SK-N-SH (cell line): ENCODE data around the gene KMO. TPM values are rescaled to one million over a fixed set of nuclear protein-coding genes. Genes with fewer than 3 reads are reported as not detected.

Experiments used
- CTCF ChIA-PET: fragments of 300-600, 350-600 bp; formaldehyde crosslinking; extraction: SDS; loops from one replicate; lab custom pipeline; 2021; lab: Yijun Ruan, JAX
- POLR2A ChIA-PET: fragments of 350-600 bp; sonication (Branson Sonifier 250); formaldehyde crosslinking; extraction: SDS; loops from one replicate; lab custom pipeline; 2020; ENCODE audit warnings: antibody characterized with exemption, inconsistent platforms; lab: Yijun Ruan, JAX
- DNase-seq: peaks from one replicate; pipeline ENCODE4 v3.0.0; 2012
- H2AFZ ChIP-seq: fragments of 200-600 bp; sonication (generic); 2 replicates; pipeline ENCODE4 v1.8.1; 2016; ENCODE audit warnings: antibody characterized with exemption, mild to moderate bottlenecking, low read depth
- H3F3A ChIP-seq: fragments of 200-600 bp; sonication (generic); replicated peaks from 2 replicates; pipeline ENCODE3; 2016; ENCODE audit warnings: antibody characterized with exemption, mild to moderate bottlenecking; ENCODE audit not compliant: insufficient read depth
- H3K27ac ChIP-seq, 2 experiments: fragments of 200-500 bp in 1 of 2; fragments of 200-600 bp in 1 of 2; sonication (Bioruptor generic) in 1 of 2; sonication (generic), shearing (Covaris generic) in 1 of 2; 2 replicates each; pipeline versions ENCODE4 v1.5.1 to v1.6.1; 2014 to 2016; ENCODE audit warnings: low read depth in 2 of 2, inconsistent platforms in 1 of 2, low read length in 1 of 2, mild to moderate bottlenecking in 1 of 2, mixed read lengths in 1 of 2
- H3K27me3 ChIP-seq: fragments of 200-600 bp; sonication (generic), shearing (Covaris generic); 2 replicates; pipeline ENCODE4 v1.6.1; 2016; ENCODE audit warnings: mixed run types; ENCODE audit not compliant: insufficient read depth
- H3K36me3 ChIP-seq, 2 experiments: fragments of 200-500 bp in 1 of 2; fragments of 200-600 bp in 1 of 2; sonication (Bioruptor generic) in 1 of 2; sonication (generic) in 1 of 2; replicated peaks in 1 of 2; 2 replicates each; pipeline versions ENCODE3 to v1.5.1; 2014 to 2016; ENCODE audit warnings: low read length in 1 of 2, mild to moderate bottlenecking in 1 of 2; ENCODE audit not compliant: insufficient read depth in 2 of 2, control insufficient read depth in 1 of 2
- H3K4me1 ChIP-seq, 2 experiments: fragments of 200-500 bp in 1 of 2; fragments of 200-600 bp in 1 of 2; sonication (Bioruptor generic) in 1 of 2; sonication (generic), shearing (Covaris generic) in 1 of 2; 2 replicates each; pipeline versions ENCODE4 v1.5.1 to v1.6.1; 2014 to 2016; ENCODE audit warnings: low read depth in 1 of 2, low read length in 1 of 2, mixed run types in 1 of 2; ENCODE audit not compliant: insufficient read depth in 2 of 2, control insufficient read depth in 1 of 2
- H3K4me2 ChIP-seq: fragments of 200-600 bp; sonication (generic), shearing (Covaris generic); 2 replicates; pipeline ENCODE4 v1.6.1; 2017; ENCODE audit warnings: mixed run types
- H3K4me3 ChIP-seq, 2 experiments: fragments of 200-500 bp in 1 of 2; fragments of 200-600 bp in 1 of 2; sonication (Bioruptor generic) in 1 of 2; sonication (generic), shearing (Covaris generic) in 1 of 2; 2 replicates each; pipeline versions ENCODE4 v1.5.1 to v1.8.1; 2014 to 2016; ENCODE audit warnings: low read depth in 2 of 2, inconsistent platforms in 1 of 2, low read length in 1 of 2, mild to moderate bottlenecking in 1 of 2, mixed read lengths in 1 of 2, moderate library complexity in 1 of 2
- H3K79me2 ChIP-seq: fragments of 200-600 bp; sonication (generic); 2 replicates; pipeline ENCODE4 v1.8.1; 2017; ENCODE audit warnings: mild to moderate bottlenecking; ENCODE audit not compliant: insufficient read depth
- H3K9ac ChIP-seq: fragments of 200-600 bp; sonication (generic); 2 replicates; pipeline ENCODE4 v1.6.1; 2017; ENCODE audit warnings: mixed run types
- H3K9me2 ChIP-seq: fragments of 200-600 bp; sonication (generic); 2 replicates; pipeline ENCODE4 v1.6.1; 2017; ENCODE audit warnings: mixed run types
- H3K9me3 ChIP-seq: fragments of 200-600 bp; sonication (generic); 2 replicates; pipeline ENCODE4 v1.6.1; 2017; ENCODE audit warnings: mixed run types, mild to moderate bottlenecking, moderate library complexity
- H4K20me1 ChIP-seq: fragments of 200-600 bp; sonication (generic); 2 replicates; pipeline ENCODE4 v1.6.1; 2017; ENCODE audit warnings: mild to moderate bottlenecking, mixed run types; ENCODE audit not compliant: insufficient read depth
- CHD2 ChIP-seq: fragments of 150-350 bp; IDR thresholded peaks from 2 replicates; pipeline ENCODE4 v1.6.1; 2018; ENCODE audit warnings: low read length; ENCODE audit not compliant: partially characterized antibody
- ELF1 ChIP-seq: IDR thresholded peaks from 2 replicates; pipeline ENCODE4 v1.4.0; 2012
- EP300 ChIP-seq, 2 experiments: IDR thresholded peaks; 2 replicates each; pipeline versions ENCODE4 v1.4.0 to v1.6.1; 2012; ENCODE audit warnings: borderline replicate concordance in 1 of 2, low read depth in 1 of 2, low read length in 1 of 2
- EZH2phosphoT487 ChIP-seq: fragments of 200-600 bp; sonication (generic); IDR thresholded peaks from 2 replicates; pipeline ENCODE4 v1.6.1; 2017; ENCODE audit warnings: low read depth, mixed run types, mild to moderate bottlenecking, antibody characterized with exemption, moderate library complexity, borderline replicate concordance
- GABPA ChIP-seq: IDR thresholded peaks from 2 replicates; pipeline ENCODE4 v1.4.0; 2012; ENCODE audit warnings: low read depth, mild to moderate bottlenecking
- MEF2A ChIP-seq: IDR thresholded peaks from 2 replicates; pipeline ENCODE4 v1.4.0; 2012; ENCODE audit warnings: low read depth, borderline replicate concordance
- MXI1 ChIP-seq: IDR thresholded peaks from 2 replicates; pipeline ENCODE4 v1.6.1; 2012; ENCODE audit warnings: mild to moderate bottlenecking, low read depth, low read length, improper control_type of control experiment
- NRF1 ChIP-seq: IDR thresholded peaks from 2 replicates; pipeline ENCODE4 v1.6.1; 2012; ENCODE audit warnings: low read depth, mild to moderate bottlenecking, low read length
- POLR2AphosphoS5 ChIP-seq: IDR thresholded peaks from 2 replicates; pipeline ENCODE4 v1.6.1; 2012; ENCODE audit warnings: low read depth, low read length
- RAD21 ChIP-seq: IDR thresholded peaks from 2 replicates; pipeline ENCODE4 v1.6.1; 2012; ENCODE audit warnings: mild to moderate bottlenecking, low read length
- RCOR1 ChIP-seq: fragments of 150-350 bp; IDR thresholded peaks from 2 replicates; pipeline ENCODE4 v1.6.1; 2017; ENCODE audit warnings: antibody characterized with exemption, low read length
- RFX5 ChIP-seq: IDR thresholded peaks from 2 replicates; pipeline ENCODE4 v1.6.1; 2012; ENCODE audit warnings: mild to moderate bottlenecking, improper control_type of control experiment, low read length
- RXRA ChIP-seq: IDR thresholded peaks from 2 replicates; pipeline ENCODE4 v1.4.0; 2012; ENCODE audit warnings: low read depth, mild to moderate bottlenecking, borderline replicate concordance
- SMC3 ChIP-seq: IDR thresholded peaks from 2 replicates; pipeline ENCODE4 v1.6.1; 2012; ENCODE audit warnings: low read depth, low read length, improper control_type of control experiment
- TCF12 ChIP-seq: IDR thresholded peaks from 2 replicates; pipeline ENCODE4 v1.4.0; 2012
- TEAD4 ChIP-seq: IDR thresholded peaks from 2 replicates; pipeline ENCODE4 v1.4.0; 2012; ENCODE audit warnings: mild to moderate bottlenecking, borderline replicate concordance; ENCODE audit not compliant: insufficient read depth
- WGBS: methylation state at CpG from one replicate; pipeline ENCODE4 v1.1.6; 2017; ENCODE audit warnings: low lambda C conversion rate; 5-methylcytosine and 5-hydroxymethylcytosine counted together
- polyA plus RNA-seq, 3 experiments: library from polyadenylated mRNA; depleted of rRNA; stranded (reverse); fragments of >200 nt; gene quantifications; 2 replicates each; pipeline ENCODE4 v1.2.3, GENCODE V29; 2012
- TF ChIP-seq, protein P1 (sequence below): IDR thresholded peaks from 2 replicates; pipeline ENCODE4; 2012
- TF ChIP-seq, protein P2 (sequence below): fragments of 150-350 bp; IDR thresholded peaks from 2 replicates; pipeline ENCODE4 v1.6.1; 2016; ENCODE audit warnings: mild to moderate bottlenecking, low read depth, low read length
- TF ChIP-seq, protein P3 (sequence below): IDR thresholded peaks from 2 replicates; pipeline ENCODE4 v1.4.0; 2012; ENCODE audit warnings: low read depth
- TF ChIP-seq, protein P4 (sequence below): fragments of 150-350 bp; IDR thresholded peaks from 2 replicates; pipeline ENCODE4 v1.6.1; 2017; ENCODE audit warnings: antibody characterized with exemption, low read length, low read depth, borderline replicate concordance
- TF ChIP-seq, protein P5 (sequence below): IDR thresholded peaks from 2 replicates; pipeline ENCODE4 v1.6.1; 2012; ENCODE audit warnings: mild to moderate bottlenecking, low read depth, low read length, moderate library complexity

The KMO gene
- polyA plus RNA-seq, 1 of the 3 experiments (the other 2 are of a cell fraction) = not detected

DNA sequence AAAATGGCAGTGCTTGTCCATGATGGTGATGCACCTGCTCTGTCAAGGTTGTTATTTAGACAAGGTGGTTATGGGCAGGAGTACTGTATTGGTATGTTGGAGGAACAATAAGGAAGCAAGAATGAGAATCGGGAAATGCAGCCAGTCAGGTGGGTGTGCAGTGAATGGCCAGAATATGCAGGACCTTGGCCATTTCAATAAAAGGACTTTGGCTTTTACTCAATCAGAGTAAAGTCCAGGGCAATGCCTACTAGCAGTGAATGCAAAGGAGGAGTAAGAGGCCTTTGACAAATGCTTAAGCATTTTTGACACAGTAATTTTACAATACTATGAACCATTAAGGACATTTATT is 110.4 kb downstream of the KMO start:
- Histone ChIP-seq H3K4me2 (no peak overlapping the region), H3K27me3 (no peaks in the 10 kb centered on the region), H3K9me3 (no peaks in the 10 kb centered on the region), H3K36me3 (no peaks in the 10 kb centered on the region), H4K20me1 (no peaks in the 10 kb centered on the region), H3K9ac (no peak overlapping the region), H3K79me2 (peaks cover 19% of the 10 kb centered on the region), H3K4me3 (no peak overlapping the region), H3K27ac (no peak overlapping the region), H3K9me2 (no peaks in the 10 kb centered on the region), H3F3A (no peaks in the 10 kb centered on the region), H2AFZ (no peak overlapping the region), H3K4me1 (peaks cover 5 to 14% of the 10 kb centered on the region in 2 experiments)
- TF ChIP-seq POLR2AphosphoS5 (no peak), CHD2 (no peak), TCF12 (no peak), GABPA (no peak), RCOR1 (no peak), ELF1 (no peak), RFX5 (no peak), MEF2A (no peak), MXI1 (no peak), SMC3 (no peak), EZH2phosphoT487 (no peak), RXRA (no peak)
- TF ChIP-seq, protein P1, sequence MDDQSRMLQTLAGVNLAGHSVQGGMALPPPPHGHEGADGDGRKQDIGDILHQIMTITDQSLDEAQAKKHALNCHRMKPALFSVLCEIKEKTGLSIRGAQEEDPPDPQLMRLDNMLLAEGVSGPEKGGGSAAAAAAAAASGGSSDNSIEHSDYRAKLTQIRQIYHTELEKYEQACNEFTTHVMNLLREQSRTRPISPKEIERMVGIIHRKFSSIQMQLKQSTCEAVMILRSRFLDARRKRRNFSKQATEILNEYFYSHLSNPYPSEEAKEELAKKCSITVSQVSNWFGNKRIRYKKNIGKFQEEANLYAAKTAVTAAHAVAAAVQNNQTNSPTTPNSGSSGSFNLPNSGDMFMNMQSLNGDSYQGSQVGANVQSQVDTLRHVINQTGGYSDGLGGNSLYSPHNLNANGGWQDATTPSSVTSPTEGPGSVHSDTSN = no peak
- TF ChIP-seq, protein P2, sequence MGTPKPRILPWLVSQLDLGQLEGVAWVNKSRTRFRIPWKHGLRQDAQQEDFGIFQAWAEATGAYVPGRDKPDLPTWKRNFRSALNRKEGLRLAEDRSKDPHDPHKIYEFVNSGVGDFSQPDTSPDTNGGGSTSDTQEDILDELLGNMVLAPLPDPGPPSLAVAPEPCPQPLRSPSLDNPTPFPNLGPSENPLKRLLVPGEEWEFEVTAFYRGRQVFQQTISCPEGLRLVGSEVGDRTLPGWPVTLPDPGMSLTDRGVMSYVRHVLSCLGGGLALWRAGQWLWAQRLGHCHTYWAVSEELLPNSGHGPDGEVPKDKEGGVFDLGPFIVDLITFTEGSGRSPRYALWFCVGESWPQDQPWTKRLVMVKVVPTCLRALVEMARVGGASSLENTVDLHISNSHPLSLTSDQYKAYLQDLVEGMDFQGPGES = no peak
- TF ChIP-seq, protein P3, sequence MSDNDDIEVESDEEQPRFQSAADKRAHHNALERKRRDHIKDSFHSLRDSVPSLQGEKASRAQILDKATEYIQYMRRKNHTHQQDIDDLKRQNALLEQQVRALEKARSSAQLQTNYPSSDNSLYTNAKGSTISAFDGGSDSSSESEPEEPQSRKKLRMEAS = no peak
- no peak for DNase-seq
- 68% methylated on average over 1 of the region's 1 CpG for WGBS
- ChIA-PET POLR2A (no interaction called here), CTCF (interaction anchor here (0.6 to 1.9 kb wide), 4 partner anchors 13 to 119 kb away, joined by 3 to 7 read pairs (median 3); no protein-coding TSS in a partner anchor)

DNA sequence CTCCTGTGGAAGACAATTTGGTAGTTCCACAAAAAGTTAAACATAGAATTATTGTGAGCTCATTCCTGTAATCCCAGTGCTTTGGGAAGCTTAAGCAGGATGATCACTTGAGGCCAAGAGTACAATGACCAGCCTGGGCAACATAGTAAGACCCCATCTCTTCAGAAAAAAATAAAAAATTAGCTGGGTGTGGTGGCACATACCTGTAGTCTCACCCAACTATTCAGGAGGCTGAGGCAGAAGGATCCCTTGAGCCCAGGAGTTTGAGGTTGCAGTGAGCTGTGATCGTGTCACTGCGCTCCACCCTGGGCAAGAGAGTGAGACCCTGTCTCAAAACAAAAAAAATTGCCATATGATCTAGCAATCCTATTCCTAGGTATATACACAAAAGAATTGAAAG is 112.1 kb downstream of the KMO start:
- no peaks in the 10 kb centered on the region for H3K27me3 ChIP-seq
- H3K9ac ChIP-seq = no peak overlapping the region
- no peaks in the 10 kb centered on the region for H3K9me2 ChIP-seq
- no peak overlapping the region for H2AFZ ChIP-seq
- DNase-seq = no peak
- CTCF ChIA-PET = interaction anchor here (1.1 kb wide), 1 partner anchor 33 kb away, joined by 3 read pairs; no protein-coding TSS in a partner anchor
- H3F3A ChIP-seq = no peaks in the 10 kb centered on the region
- TF ChIP-seq ELF1 (no peak), NRF1 (no peak), POLR2AphosphoS5 (no peak), EP300 (IDR thresholded peaks at IDR 0.05; ENCODE audit: borderline replicate concordance in 1 of 2, low read depth in 1 of 2, low read length in 1 of 2) (no peak), RAD21 (no peak), TEAD4 (no peak), MXI1 (no peak), RXRA (no peak)
- TF ChIP-seq, protein P4, sequence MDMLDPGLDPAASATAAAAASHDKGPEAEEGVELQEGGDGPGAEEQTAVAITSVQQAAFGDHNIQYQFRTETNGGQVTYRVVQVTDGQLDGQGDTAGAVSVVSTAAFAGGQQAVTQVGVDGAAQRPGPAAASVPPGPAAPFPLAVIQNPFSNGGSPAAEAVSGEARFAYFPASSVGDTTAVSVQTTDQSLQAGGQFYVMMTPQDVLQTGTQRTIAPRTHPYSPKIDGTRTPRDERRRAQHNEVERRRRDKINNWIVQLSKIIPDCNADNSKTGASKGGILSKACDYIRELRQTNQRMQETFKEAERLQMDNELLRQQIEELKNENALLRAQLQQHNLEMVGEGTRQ = no peak
- TF ChIP-seq, protein P5, sequence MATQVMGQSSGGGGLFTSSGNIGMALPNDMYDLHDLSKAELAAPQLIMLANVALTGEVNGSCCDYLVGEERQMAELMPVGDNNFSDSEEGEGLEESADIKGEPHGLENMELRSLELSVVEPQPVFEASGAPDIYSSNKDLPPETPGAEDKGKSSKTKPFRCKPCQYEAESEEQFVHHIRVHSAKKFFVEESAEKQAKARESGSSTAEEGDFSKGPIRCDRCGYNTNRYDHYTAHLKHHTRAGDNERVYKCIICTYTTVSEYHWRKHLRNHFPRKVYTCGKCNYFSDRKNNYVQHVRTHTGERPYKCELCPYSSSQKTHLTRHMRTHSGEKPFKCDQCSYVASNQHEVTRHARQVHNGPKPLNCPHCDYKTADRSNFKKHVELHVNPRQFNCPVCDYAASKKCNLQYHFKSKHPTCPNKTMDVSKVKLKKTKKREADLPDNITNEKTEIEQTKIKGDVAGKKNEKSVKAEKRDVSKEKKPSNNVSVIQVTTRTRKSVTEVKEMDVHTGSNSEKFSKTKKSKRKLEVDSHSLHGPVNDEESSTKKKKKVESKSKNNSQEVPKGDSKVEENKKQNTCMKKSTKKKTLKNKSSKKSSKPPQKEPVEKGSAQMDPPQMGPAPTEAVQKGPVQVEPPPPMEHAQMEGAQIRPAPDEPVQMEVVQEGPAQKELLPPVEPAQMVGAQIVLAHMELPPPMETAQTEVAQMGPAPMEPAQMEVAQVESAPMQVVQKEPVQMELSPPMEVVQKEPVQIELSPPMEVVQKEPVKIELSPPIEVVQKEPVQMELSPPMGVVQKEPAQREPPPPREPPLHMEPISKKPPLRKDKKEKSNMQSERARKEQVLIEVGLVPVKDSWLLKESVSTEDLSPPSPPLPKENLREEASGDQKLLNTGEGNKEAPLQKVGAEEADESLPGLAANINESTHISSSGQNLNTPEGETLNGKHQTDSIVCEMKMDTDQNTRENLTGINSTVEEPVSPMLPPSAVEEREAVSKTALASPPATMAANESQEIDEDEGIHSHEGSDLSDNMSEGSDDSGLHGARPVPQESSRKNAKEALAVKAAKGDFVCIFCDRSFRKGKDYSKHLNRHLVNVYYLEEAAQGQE = no peak
- TF ChIP-seq, protein P1 = no peak
- TF ChIP-seq, all 33 proteins: peak for 0
- Histone ChIP-seq H3K4me3 (no peak overlapping the region), H3K9me3 (no peaks in the 10 kb centered on the region), H3K4me1 (peaks cover 0 to 5% of the 10 kb centered on the region in 2 experiments; a peak in 1 of 4 replicates), H3K4me2 (no peak overlapping the region), H4K20me1 (no peaks in the 10 kb centered on the region), H3K79me2 (peaks cover 2% of the 10 kb centered on the region; the same call in 1 of the 2 replicates), H3K36me3 (no peaks in the 10 kb centered on the region), H3K27ac (no peak overlapping the region)
- WGBS = 88% methylated on average over 2 of the region's 2 CpGs
- POLR2A ChIA-PET = no interaction called here
